ENCODE results near the gene ETHE1.

- TF ChIP-seq TCF12 (IDR thresholded peaks at IDR 0.05; ENCODE audit: low read depth, low read length) (no peak), CTCF (IDR thresholded peaks at IDR 0.05; ENCODE audit: control extremely low read depth in 1 of 3, insufficient read depth in 1 of 3, low read depth in 1 of 3, low read length in 3 of 3) (no peak), EZH2 (IDR thresholded peaks at IDR 0.05; ENCODE audit: low read depth, low read length, severe bottlenecking) (no peak)
These were observed 47.6 kb upstream of the ETHE1 start for GRCh38 chr19:43574424-43575155.

Data from H1 (cell line).